ENCODE results near the gene RNU2-63P.
"Not testable (repeated sequence)": the region's sequence is repeated elsewhere in the genome, so short reads cannot be mapped to it uniquely, and the experiment has no call there.

Gene RNU2-63P

DNA sequence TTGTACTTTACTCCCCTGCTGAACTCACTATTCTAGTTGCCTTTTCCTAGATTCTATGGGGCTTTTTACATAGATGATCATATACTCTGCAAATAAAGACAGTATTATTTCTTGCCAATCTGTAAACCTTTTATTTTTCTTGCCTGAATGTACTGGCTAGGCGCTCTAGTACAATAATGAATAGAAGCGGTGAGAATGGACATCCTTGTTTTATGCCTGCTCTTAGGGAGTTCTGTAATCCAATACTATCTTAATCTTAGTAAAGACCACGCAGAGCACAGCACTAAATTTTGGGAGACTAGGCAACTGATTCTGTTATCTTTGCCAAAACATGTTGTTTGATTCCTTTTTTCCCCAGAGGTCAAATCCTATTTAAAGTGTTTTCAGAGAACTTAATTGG lies 32.2 kb upstream of the RNU2-63P start:
- H3K27ac ChIP-seq: no peak overlapping the region
- no peak for TF ChIP-seq ZFX (IDR thresholded peaks at IDR 0.05)
- TF ChIP-seq, protein P1, sequence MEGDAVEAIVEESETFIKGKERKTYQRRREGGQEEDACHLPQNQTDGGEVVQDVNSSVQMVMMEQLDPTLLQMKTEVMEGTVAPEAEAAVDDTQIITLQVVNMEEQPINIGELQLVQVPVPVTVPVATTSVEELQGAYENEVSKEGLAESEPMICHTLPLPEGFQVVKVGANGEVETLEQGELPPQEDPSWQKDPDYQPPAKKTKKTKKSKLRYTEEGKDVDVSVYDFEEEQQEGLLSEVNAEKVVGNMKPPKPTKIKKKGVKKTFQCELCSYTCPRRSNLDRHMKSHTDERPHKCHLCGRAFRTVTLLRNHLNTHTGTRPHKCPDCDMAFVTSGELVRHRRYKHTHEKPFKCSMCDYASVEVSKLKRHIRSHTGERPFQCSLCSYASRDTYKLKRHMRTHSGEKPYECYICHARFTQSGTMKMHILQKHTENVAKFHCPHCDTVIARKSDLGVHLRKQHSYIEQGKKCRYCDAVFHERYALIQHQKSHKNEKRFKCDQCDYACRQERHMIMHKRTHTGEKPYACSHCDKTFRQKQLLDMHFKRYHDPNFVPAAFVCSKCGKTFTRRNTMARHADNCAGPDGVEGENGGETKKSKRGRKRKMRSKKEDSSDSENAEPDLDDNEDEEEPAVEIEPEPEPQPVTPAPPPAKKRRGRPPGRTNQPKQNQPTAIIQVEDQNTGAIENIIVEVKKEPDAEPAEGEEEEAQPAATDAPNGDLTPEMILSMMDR (conservative IDR thresholded peaks at IDR 0.05): no peak

GRCh38 chr2:88045561-88045960 lies 29.2 kb upstream of the RNU2-63P start:
- H3K27ac ChIP-seq: not testable (repeated sequence)

DNA sequence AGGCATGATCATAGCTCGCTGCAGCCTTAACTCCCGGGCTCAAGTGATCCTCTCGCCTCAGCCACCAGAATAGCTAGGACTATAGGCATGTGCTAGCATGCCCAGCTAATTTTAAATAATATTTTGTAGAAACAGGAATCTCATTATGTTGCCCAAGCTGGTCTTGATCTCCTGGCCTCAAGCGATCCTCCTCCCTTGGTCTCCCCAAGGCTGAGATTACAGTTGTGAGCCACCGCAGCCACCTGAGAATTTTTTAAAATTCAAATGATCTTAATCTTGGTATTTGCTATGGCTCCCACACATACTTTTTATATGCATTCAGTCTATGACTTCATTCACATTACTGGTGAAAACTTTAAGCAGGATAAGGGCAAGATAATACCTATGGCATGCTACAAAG lies 26.1 kb upstream of the RNU2-63P start:
- H3K27ac ChIP-seq: no peak overlapping the region
- no peak for TF ChIP-seq ZFX (IDR thresholded peaks at IDR 0.05)
- TF ChIP-seq, protein P1 (conservative IDR thresholded peaks at IDR 0.05): no peak

GRCh38 chr2:88038263-88039105 lies 22.1 kb upstream of the RNU2-63P start:
- no peak overlapping the region for H3K27ac ChIP-seq
- TF ChIP-seq ZFX (IDR thresholded peaks at IDR 0.05): no peak
- TF ChIP-seq, protein P1 (conservative IDR thresholded peaks at IDR 0.05): no peak

- no peak overlapping the region for H3K27ac ChIP-seq
- TF ChIP-seq, protein P1 (conservative IDR thresholded peaks at IDR 0.05): no peak
- no peak for TF ChIP-seq ZFX (IDR thresholded peaks at IDR 0.05)
These were observed 20.3 kb upstream of the RNU2-63P start for GRCh38 chr2:88036606-88037005.

DNA sequence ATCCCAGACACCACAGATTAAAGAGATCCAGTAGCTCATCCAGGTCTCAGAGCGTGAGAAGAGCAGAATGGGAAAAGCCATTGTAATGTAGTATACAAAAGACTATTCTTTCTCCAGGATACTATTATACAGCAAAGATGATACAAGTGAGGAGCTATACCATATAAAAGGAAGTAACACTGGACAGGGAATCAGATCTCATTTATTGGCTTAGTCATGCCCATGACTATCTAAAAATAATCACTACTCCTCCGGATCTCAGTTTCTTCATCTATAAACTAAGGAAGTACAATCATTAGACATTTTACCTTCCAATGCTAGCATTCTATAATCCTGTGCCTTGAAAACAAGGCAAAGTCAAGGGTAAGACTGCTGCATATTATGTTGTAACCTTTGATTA lies 19.8 kb upstream of the RNU2-63P start:
- TF ChIP-seq, protein P1 (conservative IDR thresholded peaks at IDR 0.05): no peak
- TF ChIP-seq ZFX (IDR thresholded peaks at IDR 0.05): no peak
- H3K27ac ChIP-seq: no peak overlapping the region

- no peak overlapping the region for H3K27ac ChIP-seq
- TF ChIP-seq, protein P1 (conservative IDR thresholded peaks at IDR 0.05): no peak
- TF ChIP-seq ZFX (IDR thresholded peaks at IDR 0.05): no peak
These were observed 15.8 kb upstream of the RNU2-63P start for GRCh38 chr2:88032070-88032702.

Data from C4-2B (cell line).